ENCODE results near the gene PAQR7. TPM values are rescaled to one million over a fixed set of nuclear protein-coding genes. Genes with fewer than 3 reads are reported as not detected.

PAQR7 gene
- total and polyA plus RNA-seq, 2 experiments from 2014 or later = 4.0 to 5.2 TPM

- Mint-ChIP-seq H3K27me3 (ENCODE audit: insufficient read depth, low read depth, poor library complexity) (peaks cover 13% of the 10 kb centered on the region), H3K27ac (no peak overlapping the region), H3K36me3 (ENCODE audit: low read depth) (no peaks in the 10 kb centered on the region), H3K9me3 (no peaks in the 10 kb centered on the region), H3K4me3 (peak overlapping the region; percentile 73), H3K4me1 (peaks cover 33% of the 10 kb centered on the region)
- TF ChIP-seq CREB1 (CRISPR knock-in tag; IDR thresholded peaks at IDR 0.05; ENCODE audit: low read depth) (peak; percentile 3; the same call in 1 of the 2 replicates), ZNF114 (CRISPR knock-in tag; IDR thresholded peaks at IDR 0.05) (no peak), EZH2 (IDR thresholded peaks at IDR 0.05; ENCODE audit: low read depth, unreplicated experiment) (no peak), STAT1 (IDR thresholded peaks at IDR 0.05; ENCODE audit: unreplicated experiment) (no peak), JUNB (IDR thresholded peaks at IDR 0.05; ENCODE audit: unreplicated experiment) (no peak), ZNF462 (CRISPR knock-in tag; IDR thresholded peaks at IDR 0.05) (no peak), POLR2AphosphoS5 (IDR thresholded peaks at IDR 0.05; ENCODE audit: low read depth) (peak; percentile 66; the same call in 1 of the 2 replicates), EZH2phosphoT487 (IDR thresholded peaks at IDR 0.05; ENCODE audit: unreplicated experiment) (no peak)
- H3K4me3 ChIP-seq = peak overlapping the region; percentile 59
- H2AFZ ChIP-seq = peak overlapping the region; percentile 94
- ATAC-seq (peak; percentile 82), DNase-seq (ENCODE audit: low spot score) (peak; percentile 84)
- H3K4me1 ChIP-seq (ENCODE audit: insufficient read depth) = peaks cover 34% of the 10 kb centered on the region
- H3K27ac ChIP-seq (ENCODE audit: low read depth) = peak overlapping the region; percentile 90
- H3K27me3 ChIP-seq (ENCODE audit: insufficient read depth) = peaks cover 6% of the 10 kb centered on the region
- no peaks in the 10 kb centered on the region for H3K79me2 ChIP-seq (replicated peaks; ENCODE audit: insufficient read depth)
- no peaks in the 10 kb centered on the region for H3K9me2 ChIP-seq (ENCODE audit: insufficient read depth)
- H3K4me2 ChIP-seq = peak overlapping the region; percentile 79
- H4K20me1 ChIP-seq (replicated peaks; ENCODE audit: insufficient read depth) = no peaks in the 10 kb centered on the region
- peaks cover 14% of the 10 kb centered on the region for H3F3A ChIP-seq (replicated peaks; ENCODE audit: low read depth)
- H3K36me3 ChIP-seq (ENCODE audit: insufficient read depth) = no peaks in the 10 kb centered on the region
Measured at GRCh38 chr1:25922056-25922970, 46.8 kb upstream of the PAQR7 start.

Data from GM23338 (cell line).